ENCODE results near the gene SOX6. TPM values are rescaled to one million over a fixed set of nuclear protein-coding genes. Genes with fewer than 3 reads are reported as not detected.

SOX6 gene
- total RNA-seq, 1 experiment from 2014 or later, result 18.4 TPM

DNA sequence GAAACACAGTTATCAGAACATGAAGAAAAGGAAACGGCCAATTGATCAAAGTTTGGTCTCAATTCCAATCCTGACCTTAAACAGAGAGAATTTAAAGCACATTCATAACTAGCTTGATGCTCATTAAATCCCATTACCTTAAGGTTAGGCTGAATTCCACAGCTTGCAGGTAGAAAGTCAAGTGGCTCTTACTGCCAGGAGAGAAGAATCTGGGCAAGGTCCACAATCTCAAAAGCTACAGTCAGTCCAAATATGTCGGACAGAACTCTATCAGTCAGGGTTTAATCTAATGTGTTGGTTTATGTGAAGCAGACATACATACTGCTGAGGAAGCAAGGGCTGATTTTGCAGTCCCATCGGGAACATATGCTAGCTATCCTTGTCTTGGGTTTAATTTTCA, 348.8 kb downstream of the SOX6 start:
- CTCF ChIA-PET, result no interaction called here
- TF ChIP-seq, protein P1, sequence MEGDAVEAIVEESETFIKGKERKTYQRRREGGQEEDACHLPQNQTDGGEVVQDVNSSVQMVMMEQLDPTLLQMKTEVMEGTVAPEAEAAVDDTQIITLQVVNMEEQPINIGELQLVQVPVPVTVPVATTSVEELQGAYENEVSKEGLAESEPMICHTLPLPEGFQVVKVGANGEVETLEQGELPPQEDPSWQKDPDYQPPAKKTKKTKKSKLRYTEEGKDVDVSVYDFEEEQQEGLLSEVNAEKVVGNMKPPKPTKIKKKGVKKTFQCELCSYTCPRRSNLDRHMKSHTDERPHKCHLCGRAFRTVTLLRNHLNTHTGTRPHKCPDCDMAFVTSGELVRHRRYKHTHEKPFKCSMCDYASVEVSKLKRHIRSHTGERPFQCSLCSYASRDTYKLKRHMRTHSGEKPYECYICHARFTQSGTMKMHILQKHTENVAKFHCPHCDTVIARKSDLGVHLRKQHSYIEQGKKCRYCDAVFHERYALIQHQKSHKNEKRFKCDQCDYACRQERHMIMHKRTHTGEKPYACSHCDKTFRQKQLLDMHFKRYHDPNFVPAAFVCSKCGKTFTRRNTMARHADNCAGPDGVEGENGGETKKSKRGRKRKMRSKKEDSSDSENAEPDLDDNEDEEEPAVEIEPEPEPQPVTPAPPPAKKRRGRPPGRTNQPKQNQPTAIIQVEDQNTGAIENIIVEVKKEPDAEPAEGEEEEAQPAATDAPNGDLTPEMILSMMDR (IDR thresholded peaks at IDR 0.05; ENCODE audit: unreplicated experiment), result no peak
- no TSS peak for BruUV-seq (replicated peaks)
- intact Hi-C loops (cut with micrococcal nuclease; ENCODE audit: unreplicated experiment), result loop anchor here (10.0 kb wide), 1 partner anchor 597 kb away; no protein-coding TSS in a partner anchor
- no peak overlapping the region for H3K4me3 Mint-ChIP-seq (ENCODE audit: low read depth, unreplicated experiment)
- peaks cover 9% of the 10 kb centered on the region for H3K4me1 Mint-ChIP-seq (ENCODE audit: low read depth, unreplicated experiment)
- no peak for DNase-seq
- no peaks in the 10 kb centered on the region for H3K36me3 Mint-ChIP-seq (ENCODE audit: insufficient read depth, unreplicated experiment)
- H3K27ac Mint-ChIP-seq (ENCODE audit: unreplicated experiment), result no peak overlapping the region
- H3K9me3 Mint-ChIP-seq (ENCODE audit: low read depth, unreplicated experiment), result no peaks in the 10 kb centered on the region
- no peaks in the 10 kb centered on the region for H3K27me3 Mint-ChIP-seq (ENCODE audit: unreplicated experiment)

DNA sequence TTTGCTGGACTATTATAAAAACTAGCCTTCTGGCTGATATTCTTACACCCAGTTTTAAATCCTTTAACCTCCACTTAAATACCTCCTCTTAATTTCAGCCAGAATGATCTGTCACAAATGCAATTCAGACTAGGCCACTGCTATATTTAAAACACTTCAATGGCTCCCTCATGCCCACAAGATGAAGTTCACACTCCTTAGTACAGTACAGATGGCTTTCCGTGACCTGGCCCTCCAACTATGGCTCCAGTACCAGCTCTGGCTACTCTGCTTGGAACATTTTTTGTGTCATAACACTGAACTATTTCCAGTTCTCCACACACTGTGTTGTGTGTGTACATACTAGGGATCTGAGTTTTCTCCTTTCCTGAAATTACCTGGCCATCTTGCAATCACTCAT, 353.4 kb downstream of the SOX6 start:
- Mint-ChIP-seq H3K4me3 (ENCODE audit: low read depth, unreplicated experiment) (no peak overlapping the region), H3K27ac (ENCODE audit: unreplicated experiment) (peak overlapping the region; percentile 94), H3K9me3 (ENCODE audit: low read depth, unreplicated experiment) (no peaks in the 10 kb centered on the region), H3K4me1 (ENCODE audit: low read depth, unreplicated experiment) (peaks cover 38% of the 10 kb centered on the region), H3K36me3 (ENCODE audit: insufficient read depth, unreplicated experiment) (peaks cover 9% of the 10 kb centered on the region), H3K27me3 (ENCODE audit: unreplicated experiment) (no peaks in the 10 kb centered on the region)
- TF ChIP-seq, protein P1 (IDR thresholded peaks at IDR 0.05; ENCODE audit: unreplicated experiment), result no peak
- DNase-seq, result no peak
- CTCF ChIA-PET, result interaction anchor here (1.1 to 1.5 kb wide), 2 partner anchors 151 to 604 kb away, joined by 3 to 5 read pairs; no protein-coding TSS in a partner anchor
- no TSS peak for BruUV-seq (replicated peaks)
- intact Hi-C loops (cut with micrococcal nuclease; ENCODE audit: unreplicated experiment), result loop anchor here (5.0 to 10.0 kb wide), 4 partner anchors 101 to 602 kb away; no protein-coding TSS in a partner anchor

DNA sequence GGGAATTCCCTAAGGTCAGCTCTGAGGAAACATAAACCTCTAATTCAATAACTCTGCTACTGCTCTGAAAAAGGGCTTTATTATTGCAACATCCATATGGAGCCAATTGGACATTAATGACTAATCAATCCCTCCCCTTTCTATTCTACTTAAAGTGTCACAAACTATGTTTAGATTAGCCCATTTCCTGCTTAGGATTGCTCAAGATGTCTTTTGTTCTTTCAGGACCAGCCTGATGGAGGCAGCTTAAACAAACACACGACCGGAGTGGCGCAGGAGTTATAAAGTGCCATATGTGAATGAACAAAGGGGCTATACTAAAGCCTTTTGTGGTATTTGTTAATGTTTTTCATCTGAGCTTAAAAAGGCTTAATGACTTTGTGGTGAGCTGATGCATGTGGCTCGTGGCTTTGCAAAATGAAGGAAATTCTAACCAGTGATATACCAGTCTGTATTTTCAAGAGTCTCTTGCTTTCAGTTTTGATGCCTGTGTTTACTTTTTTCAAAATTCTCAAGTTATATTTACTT, 354.4 kb downstream of the SOX6 start:
- no TSS peak for BruUV-seq (replicated peaks)
- peaks cover 9% of the 10 kb centered on the region for H3K36me3 Mint-ChIP-seq (ENCODE audit: insufficient read depth, unreplicated experiment)
- peak overlapping the region; percentile 43 for H3K4me3 Mint-ChIP-seq (ENCODE audit: low read depth, unreplicated experiment)
- intact Hi-C loops (cut with micrococcal nuclease; ENCODE audit: unreplicated experiment), result loop anchor here (2.0 to 10.0 kb wide), 6 partner anchors 33 to 603 kb away; no protein-coding TSS in a partner anchor
- H3K4me1 Mint-ChIP-seq (ENCODE audit: low read depth, unreplicated experiment), result peaks cover 38% of the 10 kb centered on the region
- no peaks in the 10 kb centered on the region for H3K9me3 Mint-ChIP-seq (ENCODE audit: low read depth, unreplicated experiment)
- peak; percentile 75 for DNase-seq
- TF ChIP-seq, protein P1 (IDR thresholded peaks at IDR 0.05; ENCODE audit: unreplicated experiment), result no peak
- CTCF ChIA-PET, result interaction anchor here (0.8 to 1.5 kb wide), 6 partner anchors 33 to 612 kb away, joined by 3 to 5 read pairs (median 4); no protein-coding TSS in a partner anchor
- H3K27me3 Mint-ChIP-seq (ENCODE audit: unreplicated experiment), result no peaks in the 10 kb centered on the region
- peak overlapping the region; percentile 94 for H3K27ac Mint-ChIP-seq (ENCODE audit: unreplicated experiment)

DNA sequence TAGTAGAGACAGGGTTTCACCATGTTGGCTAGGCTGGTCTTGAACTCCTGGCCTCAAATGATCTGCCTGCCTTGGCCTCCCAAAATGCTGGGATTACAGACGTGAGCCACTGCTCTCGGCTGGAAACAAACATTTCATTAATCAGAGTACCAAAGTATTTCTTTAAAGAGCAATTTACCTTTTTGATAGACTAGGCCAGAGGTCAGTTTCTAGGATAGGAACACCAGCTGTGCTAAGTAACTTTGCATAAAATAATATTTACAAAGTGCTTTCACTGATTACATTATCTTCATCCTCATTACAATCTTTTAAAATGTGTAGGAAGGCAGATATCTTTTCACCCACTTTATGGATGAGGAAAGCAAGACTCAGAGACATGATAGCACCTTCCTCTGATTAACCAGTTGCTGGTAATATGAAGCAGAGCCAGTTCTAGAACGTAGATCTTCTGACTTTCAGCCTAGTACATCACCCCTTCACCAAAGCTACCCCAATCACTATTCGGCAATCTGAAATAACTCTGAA, 355.2 kb downstream of the SOX6 start:
- peak overlapping the region; percentile 94 for H3K27ac Mint-ChIP-seq (ENCODE audit: unreplicated experiment)

More for the DNA sequence above, 355.2 kb downstream of the SOX6 start:
- DNase-seq, result no peak
- Mint-ChIP-seq H3K4me3 (ENCODE audit: low read depth, unreplicated experiment) (peak overlapping the region; percentile 43), H3K9me3 (ENCODE audit: low read depth, unreplicated experiment) (no peaks in the 10 kb centered on the region), H3K27me3 (ENCODE audit: unreplicated experiment) (no peaks in the 10 kb centered on the region), H3K4me1 (ENCODE audit: low read depth, unreplicated experiment) (peaks cover 38% of the 10 kb centered on the region), H3K36me3 (ENCODE audit: insufficient read depth, unreplicated experiment) (peaks cover 9% of the 10 kb centered on the region)
- no TSS peak for BruUV-seq (replicated peaks)
- CTCF ChIA-PET, result interaction anchor here (0.6 to 1.5 kb wide), 6 partner anchors 32 to 1657 kb away, joined by 3 to 5 read pairs (median 4); no protein-coding TSS in a partner anchor
- intact Hi-C loops (cut with micrococcal nuclease; ENCODE audit: unreplicated experiment), result loop anchor here (2.0 to 10.0 kb wide), 6 partner anchors 32 to 604 kb away; no protein-coding TSS in a partner anchor
- TF ChIP-seq, protein P1 (IDR thresholded peaks at IDR 0.05; ENCODE audit: unreplicated experiment), result no peak

Measured in Calu3 (cell line).